Chondrocyte (in vitro differentiated cells): ENCODE results near the gene PPP1CA. TPM values are rescaled to one million over a fixed set of nuclear protein-coding genes. Genes with fewer than 3 reads are reported as not detected.

ENCODE experiments used
- DNase-seq: peaks from one replicate; pipeline ENCODE4 v3.0.0; 2021; ENCODE audit warnings: mixed read lengths, low spot score
- H3K27ac Mint-ChIP-seq: one replicate; pipeline ENCODE4 v1.8.0; 2021; ENCODE audit warnings: mild to moderate bottlenecking, moderate library complexity, mixed read lengths; ENCODE audit not compliant: unreplicated experiment
- H3K27me3 Mint-ChIP-seq: 2 replicates; pipeline ENCODE4 v1.8.0; 2021; ENCODE audit warnings: low read depth, mixed read lengths
- H3K36me3 Mint-ChIP-seq: 2 replicates; pipeline ENCODE4 v1.8.0; 2021; ENCODE audit warnings: low read depth, mixed read lengths
- H3K4me1 Mint-ChIP-seq: 2 replicates; pipeline ENCODE4 v1.8.0; 2021; ENCODE audit warnings: low read depth, mild to moderate bottlenecking, mixed read lengths
- H3K4me3 Mint-ChIP-seq: one replicate; pipeline ENCODE4 v1.8.0; 2021; ENCODE audit warnings: mild to moderate bottlenecking, moderate library complexity, mixed read lengths; ENCODE audit not compliant: unreplicated experiment
- H3K9me3 Mint-ChIP-seq: 2 replicates; pipeline ENCODE4 v1.8.0; 2021; ENCODE audit warnings: low read depth, mixed read lengths
- total RNA-seq: library from RNA; stranded (reverse); gene quantifications from 3 replicates; pipeline ENCODE4 v1.2.1, GENCODE V29; 2021
- TF ChIP-seq, protein P1 (sequence below): fragments of 200-600 bp; sonication (generic); IDR thresholded peaks from 2 replicates; pipeline ENCODE4 v1.5.0; 2021; ENCODE audit warnings: antibody characterized with exemption, mild to moderate bottlenecking, moderate library complexity

Gene PPP1CA
- total RNA-seq, 1 donor from 2014 or later: 109 TPM

DNA sequence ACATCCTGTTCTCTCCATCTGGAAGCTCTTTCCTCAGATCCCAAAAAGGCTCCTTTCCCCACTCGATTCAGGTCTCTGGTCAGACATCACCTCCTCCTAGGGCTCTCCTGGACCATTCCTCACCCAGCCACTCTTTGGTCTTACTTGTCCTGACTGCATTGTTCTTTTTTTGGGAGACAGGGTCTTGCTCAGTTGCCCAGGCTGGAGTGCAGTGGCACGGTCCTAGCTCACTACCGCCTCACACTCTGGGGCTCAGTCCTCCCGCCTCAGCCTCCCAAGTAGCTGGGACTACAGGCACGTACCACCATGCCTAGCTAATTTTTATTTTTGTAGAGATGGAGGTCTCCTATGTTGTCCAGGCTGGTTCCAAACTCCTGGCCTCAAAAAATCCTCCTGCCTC, 43.9 kb upstream of the PPP1CA start:
- H3K9me3 Mint-ChIP-seq: no peaks in the 10 kb centered on the region
- peaks cover 14% of the 10 kb centered on the region for H3K4me1 Mint-ChIP-seq
- peak overlapping the region; percentile 32 for H3K4me3 Mint-ChIP-seq
- DNase-seq: no peak
- no peak overlapping the region for H3K27ac Mint-ChIP-seq
- H3K36me3 Mint-ChIP-seq: no peaks in the 10 kb centered on the region
- TF ChIP-seq, protein P1, sequence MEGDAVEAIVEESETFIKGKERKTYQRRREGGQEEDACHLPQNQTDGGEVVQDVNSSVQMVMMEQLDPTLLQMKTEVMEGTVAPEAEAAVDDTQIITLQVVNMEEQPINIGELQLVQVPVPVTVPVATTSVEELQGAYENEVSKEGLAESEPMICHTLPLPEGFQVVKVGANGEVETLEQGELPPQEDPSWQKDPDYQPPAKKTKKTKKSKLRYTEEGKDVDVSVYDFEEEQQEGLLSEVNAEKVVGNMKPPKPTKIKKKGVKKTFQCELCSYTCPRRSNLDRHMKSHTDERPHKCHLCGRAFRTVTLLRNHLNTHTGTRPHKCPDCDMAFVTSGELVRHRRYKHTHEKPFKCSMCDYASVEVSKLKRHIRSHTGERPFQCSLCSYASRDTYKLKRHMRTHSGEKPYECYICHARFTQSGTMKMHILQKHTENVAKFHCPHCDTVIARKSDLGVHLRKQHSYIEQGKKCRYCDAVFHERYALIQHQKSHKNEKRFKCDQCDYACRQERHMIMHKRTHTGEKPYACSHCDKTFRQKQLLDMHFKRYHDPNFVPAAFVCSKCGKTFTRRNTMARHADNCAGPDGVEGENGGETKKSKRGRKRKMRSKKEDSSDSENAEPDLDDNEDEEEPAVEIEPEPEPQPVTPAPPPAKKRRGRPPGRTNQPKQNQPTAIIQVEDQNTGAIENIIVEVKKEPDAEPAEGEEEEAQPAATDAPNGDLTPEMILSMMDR: no peak
- no peaks in the 10 kb centered on the region for H3K27me3 Mint-ChIP-seq

DNA sequence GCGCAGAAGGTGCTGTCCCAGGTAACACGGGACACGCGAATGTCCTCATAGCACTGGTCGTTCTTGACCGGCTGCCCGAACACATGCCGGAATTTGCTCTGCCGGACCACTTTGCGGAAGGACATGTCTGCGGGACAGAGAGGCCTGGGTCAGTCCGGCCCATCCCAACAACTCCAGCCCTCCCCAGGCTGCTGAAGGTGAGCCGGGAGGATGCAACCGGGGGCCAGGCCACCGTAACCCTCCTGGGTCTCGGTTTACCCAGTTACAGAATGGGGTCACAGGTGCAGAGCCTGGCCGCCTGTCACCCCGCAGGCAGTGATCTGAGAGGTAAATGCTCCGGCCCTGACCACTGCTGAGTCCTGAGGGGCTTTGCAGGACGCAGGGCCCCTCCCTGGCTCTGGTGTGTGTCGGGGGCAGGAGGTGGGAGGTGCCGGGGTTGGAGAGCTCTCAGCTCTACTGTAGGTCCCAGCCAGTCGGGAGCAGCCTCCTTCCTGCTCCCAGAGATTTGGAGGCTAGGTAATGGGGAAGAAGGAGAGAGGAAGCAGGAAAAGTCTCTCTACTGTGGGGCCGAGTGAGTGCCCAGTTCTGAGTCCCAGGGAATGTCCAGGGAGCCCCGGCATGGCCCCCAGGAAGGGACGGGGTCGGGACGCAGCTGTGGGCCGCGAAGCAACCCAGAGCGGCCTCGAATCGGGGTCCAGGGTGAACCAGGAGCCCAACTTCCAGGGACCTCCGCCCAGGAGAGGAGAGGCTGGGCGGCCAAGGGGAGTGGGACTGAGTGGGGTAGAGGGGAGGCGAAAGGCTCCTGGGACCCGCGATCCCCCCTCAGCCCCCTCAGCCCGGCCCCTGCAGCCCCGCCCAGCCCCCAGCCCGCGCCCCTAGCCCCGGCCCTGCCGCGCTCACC, 41.1 kb upstream of the PPP1CA start:
- peak overlapping the region; percentile 81 for H3K27ac Mint-ChIP-seq
- no peaks in the 10 kb centered on the region for H3K27me3 Mint-ChIP-seq
- H3K9me3 Mint-ChIP-seq: no peaks in the 10 kb centered on the region
- TF ChIP-seq, protein P1: no peak
- peak; percentile 76 for DNase-seq
- H3K4me3 Mint-ChIP-seq: peak overlapping the region; percentile 90
- no peaks in the 10 kb centered on the region for H3K36me3 Mint-ChIP-seq
- peaks cover 23% of the 10 kb centered on the region for H3K4me1 Mint-ChIP-seq

DNA sequence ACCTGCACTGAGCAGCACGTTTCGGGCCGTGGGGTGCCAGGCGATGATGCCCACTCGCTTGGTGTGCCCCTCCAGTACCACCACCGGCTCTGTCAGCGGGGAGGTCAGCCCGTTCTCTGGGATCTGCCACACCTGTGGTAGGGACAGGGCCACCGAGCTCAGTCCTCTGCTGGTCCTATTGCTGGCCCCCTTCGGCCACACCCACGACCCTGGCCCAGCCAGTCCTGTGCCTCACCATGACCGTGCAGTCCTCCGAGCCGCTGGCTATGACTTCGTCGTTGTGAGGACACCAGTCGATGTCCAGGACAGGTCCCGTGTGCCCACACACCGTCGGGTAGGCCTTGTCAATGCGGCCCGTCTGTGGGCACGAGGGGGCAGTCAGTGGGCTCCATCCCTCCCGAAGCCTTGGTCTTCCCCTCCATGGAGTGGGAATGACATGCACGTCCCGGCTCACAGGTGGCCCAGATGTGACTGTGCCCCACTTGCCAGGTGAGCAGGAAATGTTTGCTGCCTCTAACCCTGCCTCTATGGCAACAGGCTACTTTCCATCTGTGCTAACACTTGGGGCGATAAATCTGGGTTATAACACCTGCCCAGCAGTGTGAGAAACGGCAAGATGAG, 40.2 kb upstream of the PPP1CA start:
- H3K27ac Mint-ChIP-seq: peak overlapping the region; percentile 81
- peak overlapping the region; percentile 90 for H3K4me3 Mint-ChIP-seq
- no peaks in the 10 kb centered on the region for H3K9me3 Mint-ChIP-seq
- TF ChIP-seq, protein P1: no peak
- no peaks in the 10 kb centered on the region for H3K36me3 Mint-ChIP-seq
- H3K27me3 Mint-ChIP-seq: no peaks in the 10 kb centered on the region
- peaks cover 23% of the 10 kb centered on the region for H3K4me1 Mint-ChIP-seq
- DNase-seq: peak; percentile 91

DNA sequence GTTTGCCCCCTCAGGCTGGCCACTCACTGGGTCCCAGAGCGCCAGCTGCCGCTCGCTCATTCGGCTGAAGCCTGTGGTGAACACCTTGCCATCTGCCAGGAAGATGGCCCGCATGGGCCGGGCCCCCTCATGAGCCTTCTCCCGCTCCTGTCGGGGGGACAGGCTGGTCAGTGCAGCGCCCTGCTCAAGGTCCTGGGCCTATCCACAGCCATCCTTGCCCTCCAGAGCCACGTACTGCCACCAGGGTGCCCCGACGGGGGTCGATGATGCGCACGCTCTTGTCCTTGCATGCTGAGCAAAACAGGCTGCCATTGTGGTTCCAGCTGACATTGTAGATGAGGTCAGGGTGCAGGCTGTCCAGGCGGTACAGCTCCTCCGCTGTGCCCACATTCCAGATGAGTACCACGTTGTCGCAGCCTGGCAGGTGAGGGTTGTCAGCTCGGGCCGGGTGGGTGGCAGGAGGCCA, 39.5 kb upstream of the PPP1CA start:
- DNase-seq: no peak
- Mint-ChIP-seq H3K9me3 (no peaks in the 10 kb centered on the region), H3K36me3 (no peaks in the 10 kb centered on the region), H3K27ac (peak overlapping the region; percentile 45), H3K4me1 (peaks cover 28% of the 10 kb centered on the region), H3K4me3 (no peak overlapping the region), H3K27me3 (no peaks in the 10 kb centered on the region)
- TF ChIP-seq, protein P1: no peak

DNA sequence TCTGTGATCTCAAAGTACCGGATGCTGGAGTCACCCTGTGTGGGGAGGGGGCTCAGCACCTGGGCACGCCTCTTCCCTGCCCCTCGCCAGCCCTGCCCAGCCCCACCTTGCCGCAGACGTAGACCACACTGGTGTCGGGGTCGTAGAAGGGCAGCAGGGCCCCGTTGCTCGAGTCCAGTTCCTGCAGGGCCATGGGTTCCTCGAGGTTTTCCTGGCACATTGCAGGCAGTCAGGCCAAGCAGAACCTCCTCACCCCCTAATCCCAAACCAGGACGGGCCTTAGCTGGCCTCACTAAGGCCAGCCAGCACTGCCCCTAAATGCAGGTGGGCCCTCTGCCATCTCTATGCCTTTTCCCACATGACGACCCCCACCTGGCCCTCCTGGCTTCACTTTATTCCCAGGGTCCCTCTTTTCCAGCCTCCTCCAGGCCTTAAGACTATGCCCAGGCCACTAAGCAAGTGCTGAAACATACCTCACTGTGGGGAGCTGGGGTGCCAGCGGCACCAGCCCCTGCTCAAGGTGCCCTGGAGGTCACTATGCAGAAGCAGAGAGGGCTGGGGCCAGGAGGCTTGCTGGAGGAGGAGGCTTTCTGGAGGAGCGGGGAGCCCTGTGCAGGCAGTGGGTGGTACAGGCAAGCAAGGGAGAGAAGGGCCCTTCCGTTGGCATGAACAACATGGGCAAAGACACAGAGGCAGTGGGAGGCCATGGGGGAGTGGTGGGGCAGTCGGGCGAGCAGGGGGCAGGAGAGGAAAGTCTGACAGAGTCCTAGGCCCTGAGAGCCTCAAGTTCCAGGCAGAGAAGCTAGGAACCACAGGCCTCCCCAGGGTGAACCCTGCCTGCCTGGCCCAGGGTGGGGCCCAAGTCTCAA, 38.8 kb upstream of the PPP1CA start:
- Mint-ChIP-seq H3K4me1 (peaks cover 28% of the 10 kb centered on the region), H3K36me3 (no peaks in the 10 kb centered on the region), H3K27me3 (no peaks in the 10 kb centered on the region), H3K4me3 (no peak overlapping the region), H3K9me3 (no peaks in the 10 kb centered on the region), H3K27ac (peak overlapping the region; percentile 54)
- DNase-seq: no peak
- TF ChIP-seq, protein P1: no peak
